HG03439 (cell line): ENCODE results near the gene SLC27A3.
"Not testable (repeated sequence)": the region's sequence is repeated elsewhere in the genome, so short reads cannot be mapped to it uniquely, and the experiment has no call there.

ENCODE experiments used
- ATAC-seq: cut with Tn5 transposase; IDR thresholded peaks from one replicate; pipeline ENCODE4 v1.9.1; 2021; ENCODE audit warnings: mild to moderate bottlenecking, moderate library complexity; ENCODE audit not compliant: unreplicated experiment

Gene SLC27A3

DNA sequence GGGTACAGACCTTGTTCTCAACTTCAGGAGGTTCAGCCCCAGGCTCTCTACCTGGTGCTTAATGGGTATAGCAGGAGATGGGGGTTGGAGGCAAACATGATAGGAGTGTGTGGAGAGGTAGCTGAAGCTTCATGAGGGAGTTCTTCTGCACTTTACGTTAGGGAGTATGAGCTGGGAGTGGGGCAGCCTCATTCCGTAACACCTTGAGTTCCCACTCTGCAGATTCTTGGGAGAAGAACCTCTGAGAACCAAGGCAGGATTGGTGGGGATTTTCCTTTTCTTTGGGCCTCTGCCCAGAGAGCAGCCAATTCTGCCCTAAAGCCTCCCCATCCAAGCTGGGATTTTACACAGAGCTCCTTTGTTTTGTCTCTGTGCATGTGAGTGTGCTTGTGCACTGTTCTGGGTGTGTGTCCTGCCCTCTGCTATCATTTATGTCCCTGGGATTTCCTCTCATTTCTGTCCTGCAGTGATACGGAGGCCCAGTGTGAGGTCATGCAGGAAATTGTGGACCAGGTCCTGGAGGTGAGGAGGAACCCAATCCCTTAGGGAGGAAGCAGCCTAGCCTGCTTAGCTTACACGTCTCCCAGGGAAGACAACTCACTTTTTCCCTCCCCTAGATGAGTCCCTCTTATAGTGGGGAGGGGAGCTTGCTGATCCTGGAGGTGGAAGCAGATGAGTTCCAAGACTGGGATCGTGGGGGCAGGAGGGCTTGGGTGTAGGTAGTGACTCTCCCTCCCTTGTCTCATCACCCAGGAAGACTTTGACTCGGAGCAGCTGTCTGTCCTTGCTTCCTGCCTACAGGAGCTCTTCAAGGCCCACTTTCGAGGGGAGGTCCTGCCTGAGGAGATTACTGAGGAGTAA, 11.6 kb upstream of the SLC27A3 start:
- no peak for ATAC-seq

DNA sequence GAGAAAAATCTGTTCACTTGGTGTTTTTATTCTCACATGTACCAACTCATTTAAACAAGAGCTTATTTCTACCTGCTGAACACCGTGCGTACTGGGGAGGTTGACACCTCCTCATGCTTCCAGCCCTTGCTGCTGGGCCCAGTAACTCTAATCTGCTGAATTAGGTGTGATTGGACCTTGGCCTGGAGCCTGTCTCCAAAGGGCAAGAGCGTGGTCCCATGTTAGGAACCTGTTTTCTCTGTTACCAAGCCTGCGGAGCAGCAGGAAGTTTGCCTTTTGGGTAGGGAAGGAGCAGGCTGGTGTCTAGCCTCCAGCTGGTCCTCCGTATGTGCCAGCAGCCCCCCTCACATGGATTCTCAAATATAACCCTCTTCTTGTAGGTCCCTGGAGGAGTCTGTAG, 10.9 kb upstream of the SLC27A3 start:
- no peak for ATAC-seq

DNA sequence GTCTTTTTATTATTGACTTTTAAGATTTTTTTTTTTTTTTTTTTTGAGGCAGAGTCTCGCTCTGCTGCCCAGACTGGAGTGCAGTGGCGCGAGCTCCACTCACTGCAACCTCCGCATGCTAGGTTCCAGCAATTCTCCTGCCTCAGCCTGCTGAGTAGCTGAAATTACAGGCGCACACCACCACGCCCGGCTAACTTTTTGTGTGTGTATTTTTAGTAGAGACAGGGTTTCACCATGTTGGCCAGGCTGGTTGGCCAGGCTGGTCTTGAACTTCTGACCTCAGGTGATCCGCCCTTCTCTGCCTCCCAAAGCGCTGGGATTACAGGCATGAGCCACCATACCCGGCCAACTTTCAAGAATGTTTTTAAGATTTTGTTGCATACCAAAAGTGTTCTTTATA, 8.5 kb upstream of the SLC27A3 start:
- not testable (repeated sequence) for ATAC-seq

DNA sequence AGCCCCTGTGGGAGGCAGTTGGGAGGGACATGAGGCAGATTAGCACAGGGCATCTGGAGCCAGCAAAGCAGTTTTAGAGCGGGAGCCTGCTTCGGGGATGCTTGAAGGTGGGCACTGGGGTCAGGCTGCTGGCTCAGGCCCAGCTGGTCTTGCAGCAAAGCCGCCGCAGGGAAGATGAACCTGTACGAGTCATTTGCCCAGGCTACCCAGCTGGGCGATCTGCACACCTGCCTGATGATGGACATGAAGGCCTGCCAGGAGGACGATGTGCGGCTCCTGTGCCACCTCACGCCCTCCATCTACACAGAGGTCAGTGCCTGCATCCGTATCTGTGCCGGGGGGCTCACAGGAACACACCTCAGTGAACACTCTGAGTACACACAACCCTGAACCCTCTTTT, 7.7 kb upstream of the SLC27A3 start:
- no peak for ATAC-seq

DNA sequence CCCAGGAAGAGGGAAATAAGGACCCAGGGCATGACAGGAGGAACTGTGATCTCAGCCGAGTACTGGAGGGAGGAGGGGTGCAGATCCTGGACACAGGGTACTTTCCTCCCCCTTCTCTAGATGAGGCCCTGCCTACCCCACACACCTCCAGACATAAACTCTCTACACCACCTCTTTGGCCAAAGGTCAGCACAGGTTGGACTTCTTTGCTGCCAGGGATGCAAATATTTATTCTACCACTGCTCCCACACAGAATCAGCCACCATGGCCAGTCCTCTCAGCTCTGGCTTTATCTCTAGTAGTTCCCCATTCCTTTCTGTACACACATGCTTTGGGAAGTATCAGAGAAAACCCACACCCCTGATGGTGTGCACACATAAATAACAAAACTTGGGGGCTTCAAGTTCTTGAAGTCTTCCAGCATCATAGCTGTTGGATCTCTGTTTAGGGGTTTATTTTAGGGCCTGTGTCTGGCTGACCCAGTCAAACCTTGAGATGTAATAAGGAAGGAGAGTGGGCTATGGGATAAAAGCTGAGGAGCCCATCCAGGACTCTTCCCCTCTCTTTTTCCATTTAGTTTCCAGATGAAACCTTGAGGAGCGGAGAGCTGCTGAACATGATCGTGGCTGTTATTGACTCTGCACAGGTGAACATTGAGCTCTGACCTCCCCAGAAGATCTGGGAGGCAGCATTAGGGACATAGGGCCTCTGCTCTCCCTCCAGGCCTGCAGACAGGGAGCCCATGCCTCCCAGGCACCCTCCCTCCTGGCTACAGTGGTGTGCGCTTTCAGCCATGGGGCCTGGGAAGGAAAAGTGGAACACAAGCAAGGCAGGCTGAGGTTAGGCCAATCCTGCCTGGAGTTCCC, 6.7 kb upstream of the SLC27A3 start:
- no peak for ATAC-seq

DNA sequence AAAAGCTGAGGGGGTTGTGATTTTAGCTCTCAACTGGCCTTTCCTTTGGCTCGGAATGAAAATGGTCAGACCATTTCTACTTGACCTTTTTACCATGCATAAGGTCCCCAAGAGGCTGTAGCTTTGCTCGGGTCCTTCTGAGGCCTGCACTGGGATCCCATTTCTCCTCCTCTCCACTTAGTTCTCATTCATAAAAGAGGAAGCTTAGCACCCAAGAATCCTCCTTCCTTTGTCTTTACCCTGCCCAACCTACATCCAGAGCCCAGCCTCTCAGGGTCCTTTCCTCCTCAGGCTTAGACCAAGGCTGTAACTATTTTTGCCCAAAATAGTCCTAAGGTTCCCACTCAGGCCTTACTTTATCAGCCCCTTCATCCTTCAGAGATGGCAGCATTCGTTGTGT, 6.0 kb upstream of the SLC27A3 start:
- no peak for ATAC-seq

DNA sequence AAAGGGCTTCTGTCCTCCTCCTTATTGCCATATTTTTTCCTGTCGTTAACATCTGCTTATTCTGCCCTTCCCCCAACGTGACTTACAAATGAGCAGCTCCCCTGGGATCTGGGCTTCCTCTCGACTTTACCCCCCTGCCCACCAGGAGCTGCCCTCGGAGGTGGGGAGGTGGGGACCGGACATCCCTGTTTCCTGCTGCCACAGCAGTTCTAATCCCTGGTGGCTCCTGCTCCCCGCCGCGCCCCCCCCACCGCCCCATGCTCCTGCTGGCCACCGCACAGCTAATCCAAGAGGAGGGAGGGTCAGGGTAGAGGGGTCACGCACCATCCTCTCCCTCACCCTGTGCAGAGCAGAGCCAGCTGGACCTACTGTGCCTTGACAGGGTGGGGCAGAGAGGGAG, 4.4 kb upstream of the SLC27A3 start:
- ATAC-seq: no peak

DNA sequence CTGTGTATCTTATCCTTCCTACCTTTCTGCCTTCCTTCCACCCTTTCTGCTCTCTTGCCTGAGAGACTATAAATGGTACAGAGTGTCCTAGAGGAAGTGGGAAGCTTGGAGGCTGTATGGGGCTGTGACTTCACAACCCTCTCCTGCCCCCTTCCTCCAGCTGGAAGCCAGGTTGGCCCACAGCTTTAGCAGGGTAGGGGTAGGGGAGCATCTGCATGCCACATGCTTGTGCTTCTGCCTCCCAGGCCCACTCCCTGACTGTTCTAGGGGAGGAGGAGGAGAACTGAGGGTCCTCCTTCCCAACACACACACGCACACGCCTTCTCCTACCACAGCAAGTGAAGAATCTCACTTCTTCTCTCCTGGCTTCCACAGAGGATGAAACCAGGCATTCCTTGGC, 3.9 kb upstream of the SLC27A3 start:
- ATAC-seq: no peak

DNA sequence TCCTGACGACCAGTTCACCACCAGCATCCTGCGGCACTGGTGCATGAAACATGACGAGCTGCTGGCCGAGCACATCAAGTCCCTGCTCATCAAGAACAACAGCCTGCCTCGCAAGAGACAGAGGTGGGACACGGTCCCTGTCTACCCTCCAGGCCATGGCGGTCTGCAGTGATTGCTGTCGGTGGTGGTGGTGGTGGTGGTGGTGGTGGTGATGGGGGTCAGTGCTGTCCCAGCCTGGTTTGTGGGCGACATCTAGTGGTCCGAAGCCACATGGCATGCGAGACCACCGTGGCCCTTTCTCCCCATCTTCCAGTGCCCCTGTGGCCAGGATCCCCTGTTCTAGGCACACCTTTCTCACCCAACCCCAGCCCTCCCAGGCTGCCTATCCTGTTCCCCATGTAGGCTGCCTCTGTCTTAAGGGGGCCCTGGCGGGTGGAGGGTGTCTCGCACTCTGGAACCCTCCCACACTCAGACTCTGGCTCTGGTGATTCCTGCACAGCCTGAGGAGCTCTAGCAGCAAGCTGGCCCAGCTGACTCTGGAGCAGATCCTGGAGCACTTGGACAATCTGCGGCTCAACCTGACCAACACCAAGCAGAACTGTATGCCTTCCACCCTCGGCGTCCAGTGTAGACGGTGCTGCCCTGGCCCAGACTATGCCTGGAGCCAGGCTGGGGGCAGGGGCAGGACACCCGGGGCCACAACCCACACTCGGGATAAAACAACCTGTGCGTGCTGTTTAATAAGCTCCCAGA, 3.2 kb upstream of the SLC27A3 start:
- ATAC-seq: no peak

DNA sequence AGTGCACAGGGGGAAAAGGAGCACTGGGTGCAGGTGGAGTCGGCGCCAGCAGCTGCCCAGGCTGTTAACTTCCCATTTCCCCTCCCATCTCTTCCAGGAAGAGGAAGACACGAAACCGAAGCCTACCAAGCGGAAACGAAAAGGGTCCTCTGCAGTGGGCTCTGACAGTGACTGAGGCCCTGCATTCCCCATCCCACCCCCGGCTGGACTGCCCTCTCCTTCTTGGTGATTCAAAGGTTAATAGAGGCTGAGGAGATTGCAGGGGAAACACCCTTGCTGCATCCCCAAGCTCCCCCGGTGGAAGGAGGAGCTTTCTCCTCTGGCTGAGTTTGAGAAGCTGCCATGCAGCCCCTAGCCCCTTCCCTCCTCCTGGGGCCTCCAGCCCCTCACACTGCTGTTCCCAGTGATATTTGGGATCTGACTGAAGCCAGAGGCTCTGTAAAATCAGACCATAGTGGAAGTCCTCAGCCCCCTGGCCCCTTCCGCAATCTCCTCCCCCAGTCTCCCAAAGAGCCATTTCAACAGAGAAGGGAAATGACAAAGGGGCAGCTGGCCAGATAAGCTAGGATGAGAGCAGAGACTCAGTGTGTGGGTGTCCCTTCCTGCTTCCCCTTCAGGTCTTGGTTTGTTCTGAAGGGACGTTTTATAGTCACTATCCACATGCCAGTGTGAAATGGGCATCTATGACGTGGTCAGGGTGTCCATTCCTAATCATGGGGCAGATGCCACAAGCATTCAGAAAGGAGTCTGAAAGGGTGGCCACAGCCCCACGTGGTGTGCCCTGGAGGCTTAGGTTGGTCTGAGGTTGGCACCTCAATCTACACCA, 1.9 kb upstream of the SLC27A3 start:
- ATAC-seq: no peak

DNA sequence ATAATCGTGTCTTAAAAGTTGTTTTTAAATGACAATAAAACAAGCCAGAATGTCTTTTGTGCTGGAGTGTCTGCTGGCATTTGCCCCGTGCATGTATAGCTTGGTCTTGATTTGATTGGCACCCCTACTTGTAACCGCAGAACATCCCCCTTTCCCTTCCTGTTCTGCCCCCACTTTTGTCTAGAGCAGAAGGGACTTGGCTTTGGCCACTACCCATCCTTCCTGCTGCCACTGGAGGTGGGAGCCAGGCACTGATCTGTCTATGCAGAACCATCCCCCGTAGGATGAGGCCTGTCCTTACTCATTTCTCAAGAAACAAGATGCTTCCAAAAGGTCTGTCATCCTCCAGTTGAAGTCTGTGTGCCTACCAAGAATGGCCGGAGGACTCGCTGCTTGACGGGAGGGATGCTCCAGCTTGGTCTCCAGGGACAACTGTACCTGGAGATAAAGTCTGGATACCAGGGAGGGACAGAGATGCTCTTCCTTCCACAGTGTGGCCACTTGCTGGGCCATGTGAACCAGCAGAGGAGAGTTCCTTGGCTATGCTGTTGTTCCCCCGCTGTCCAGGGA, 1.1 kb upstream of the SLC27A3 start:
- no peak for ATAC-seq

DNA sequence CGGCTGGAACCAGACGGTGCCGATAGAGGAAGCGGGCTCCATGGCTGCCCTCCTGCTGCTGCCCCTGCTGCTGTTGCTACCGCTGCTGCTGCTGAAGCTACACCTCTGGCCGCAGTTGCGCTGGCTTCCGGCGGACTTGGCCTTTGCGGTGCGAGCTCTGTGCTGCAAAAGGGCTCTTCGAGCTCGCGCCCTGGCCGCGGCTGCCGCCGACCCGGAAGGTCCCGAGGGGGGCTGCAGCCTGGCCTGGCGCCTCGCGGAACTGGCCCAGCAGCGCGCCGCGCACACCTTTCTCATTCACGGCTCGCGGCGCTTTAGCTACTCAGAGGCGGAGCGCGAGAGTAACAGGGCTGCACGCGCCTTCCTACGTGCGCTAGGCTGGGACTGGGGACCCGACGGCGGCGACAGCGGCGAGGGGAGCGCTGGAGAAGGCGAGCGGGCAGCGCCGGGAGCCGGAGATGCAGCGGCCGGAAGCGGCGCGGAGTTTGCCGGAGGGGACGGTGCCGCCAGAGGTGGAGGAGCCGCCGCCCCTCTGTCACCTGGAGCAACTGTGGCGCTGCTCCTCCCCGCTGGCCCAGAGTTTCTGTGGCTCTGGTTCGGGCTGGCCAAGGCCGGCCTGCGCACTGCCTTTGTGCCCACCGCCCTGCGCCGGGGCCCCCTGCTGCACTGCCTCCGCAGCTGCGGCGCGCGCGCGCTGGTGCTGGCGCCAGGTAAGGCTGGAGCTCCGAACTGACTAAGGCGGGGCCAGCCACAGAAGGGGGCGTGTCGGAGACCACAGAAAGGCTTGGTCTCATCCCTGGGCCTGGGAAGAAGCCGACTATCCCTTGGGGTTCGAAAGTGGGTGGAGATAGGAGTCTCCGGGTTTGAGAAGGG, 486 bp downstream of the SLC27A3 start:
- no peak for ATAC-seq

DNA sequence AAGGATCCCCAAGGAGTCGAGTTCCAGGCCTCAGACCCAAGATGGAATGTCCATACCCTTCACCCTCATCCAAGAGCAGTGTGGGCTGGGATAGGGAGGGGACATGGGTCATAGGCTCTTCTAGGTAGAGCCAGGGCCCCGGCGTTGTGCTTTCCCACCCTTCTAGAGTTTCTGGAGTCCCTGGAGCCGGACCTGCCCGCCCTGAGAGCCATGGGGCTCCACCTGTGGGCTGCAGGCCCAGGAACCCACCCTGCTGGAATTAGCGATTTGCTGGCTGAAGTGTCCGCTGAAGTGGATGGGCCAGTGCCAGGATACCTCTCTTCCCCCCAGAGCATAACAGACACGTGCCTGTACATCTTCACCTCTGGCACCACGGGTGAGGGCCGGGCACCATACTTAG, 1.1 kb downstream of the SLC27A3 start:
- ATAC-seq: no peak

DNA sequence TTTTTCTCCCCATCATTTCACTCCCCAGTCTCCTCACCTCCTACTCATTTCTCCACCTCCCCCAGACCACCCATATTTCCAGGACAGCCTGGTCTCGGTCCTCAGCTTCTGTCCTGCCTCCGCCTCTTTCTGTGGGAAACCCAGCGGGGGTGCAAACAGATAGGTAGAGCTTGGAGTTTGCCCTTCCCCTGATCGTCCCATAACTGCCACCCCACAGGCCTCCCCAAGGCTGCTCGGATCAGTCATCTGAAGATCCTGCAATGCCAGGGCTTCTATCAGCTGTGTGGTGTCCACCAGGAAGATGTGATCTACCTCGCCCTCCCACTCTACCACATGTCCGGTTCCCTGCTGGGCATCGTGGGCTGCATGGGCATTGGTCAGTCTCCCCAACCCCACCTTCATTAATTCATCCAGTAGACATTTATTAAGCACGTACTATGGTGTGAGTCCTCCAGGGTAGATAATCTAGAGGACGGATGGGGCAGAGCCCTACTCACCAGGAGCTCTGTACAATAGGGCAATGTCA, 1.7 kb downstream of the SLC27A3 start:
- ATAC-seq: no peak

DNA sequence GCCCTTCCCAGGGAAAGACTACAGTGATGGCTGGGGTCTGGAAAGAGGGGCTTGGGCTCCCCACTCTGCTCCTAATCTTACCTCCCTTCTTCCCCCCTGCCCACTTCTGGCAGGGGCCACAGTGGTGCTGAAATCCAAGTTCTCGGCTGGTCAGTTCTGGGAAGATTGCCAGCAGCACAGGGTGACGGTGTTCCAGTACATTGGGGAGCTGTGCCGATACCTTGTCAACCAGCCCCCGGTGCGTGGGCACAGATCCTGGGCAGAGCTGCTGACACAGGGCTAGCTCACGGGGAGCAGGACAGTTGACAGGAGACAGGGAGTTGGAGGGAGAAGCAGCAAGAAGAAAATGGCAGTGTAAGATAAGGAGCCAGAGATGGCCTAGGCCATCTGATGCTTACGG, 2.4 kb downstream of the SLC27A3 start:
- no peak for ATAC-seq

DNA sequence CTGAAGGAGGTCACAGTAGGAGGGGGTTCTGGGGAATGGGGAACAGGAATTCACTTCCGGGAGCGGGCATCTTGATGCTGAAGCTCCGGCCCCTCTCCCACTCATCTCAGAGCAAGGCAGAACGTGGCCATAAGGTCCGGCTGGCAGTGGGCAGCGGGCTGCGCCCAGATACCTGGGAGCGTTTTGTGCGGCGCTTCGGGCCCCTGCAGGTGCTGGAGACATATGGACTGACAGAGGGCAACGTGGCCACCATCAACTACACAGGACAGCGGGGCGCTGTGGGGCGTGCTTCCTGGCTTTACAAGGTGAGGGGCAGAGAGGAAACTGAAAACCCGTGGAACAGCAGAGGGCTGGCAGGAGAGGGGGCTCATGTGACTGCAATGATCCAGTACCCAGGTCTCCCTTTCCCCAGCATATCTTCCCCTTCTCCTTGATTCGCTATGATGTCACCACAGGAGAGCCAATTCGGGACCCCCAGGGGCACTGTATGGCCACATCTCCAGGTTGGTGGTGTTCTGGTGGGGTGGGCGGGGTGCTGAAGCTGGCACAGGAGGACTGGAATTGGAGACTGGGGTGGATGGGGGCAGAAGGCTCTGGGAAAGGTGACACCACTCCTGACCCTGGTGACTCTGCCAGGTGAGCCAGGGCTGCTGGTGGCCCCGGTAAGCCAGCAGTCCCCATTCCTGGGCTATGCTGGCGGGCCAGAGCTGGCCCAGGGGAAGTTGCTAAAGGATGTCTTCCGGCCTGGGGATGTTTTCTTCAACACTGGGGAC, 3.0 kb downstream of the SLC27A3 start:
- no peak for ATAC-seq

DNA sequence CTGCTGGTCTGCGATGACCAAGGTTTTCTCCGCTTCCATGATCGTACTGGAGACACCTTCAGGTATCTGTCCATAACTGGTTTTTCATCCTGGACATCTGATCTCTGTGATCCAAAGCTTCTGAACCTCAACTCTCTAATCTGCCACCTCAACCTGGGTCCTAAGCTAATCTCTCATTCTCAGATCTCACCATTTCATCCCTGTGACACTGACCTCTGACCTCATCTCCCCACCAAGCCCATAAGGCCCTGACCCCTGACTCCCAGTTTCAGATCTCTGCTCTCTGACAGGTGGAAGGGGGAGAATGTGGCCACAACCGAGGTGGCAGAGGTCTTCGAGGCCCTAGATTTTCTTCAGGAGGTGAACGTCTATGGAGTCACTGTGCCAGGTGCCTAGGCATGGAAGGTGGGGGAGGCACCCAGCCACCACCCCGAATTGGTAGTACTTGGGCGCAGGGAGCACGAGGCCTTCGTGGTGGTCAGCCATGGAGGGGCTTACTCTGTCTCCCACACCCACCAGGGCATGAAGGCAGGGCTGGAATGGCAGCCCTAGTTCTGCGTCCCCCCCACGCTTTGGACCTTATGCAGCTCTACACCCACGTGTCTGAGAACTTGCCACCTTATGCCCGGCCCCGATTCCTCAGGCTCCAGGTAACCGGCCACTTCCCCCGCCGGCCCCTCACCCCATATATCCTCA, 3.8 kb downstream of the SLC27A3 start:
- no peak for ATAC-seq
